ENCODE data around the gene MAP3K3.

- no peak for TF ChIP-seq POLR2A (IDR thresholded peaks at IDR 0.05; ENCODE audit: low read length)
- no peak for TF ChIP-seq GATA1 (IDR thresholded peaks at IDR 0.05; ENCODE audit: low read depth, low read length)
Measured at GRCh38 chr17:63635290-63635689, 13.1 kb downstream of the MAP3K3 start.
